Stomach (tissue), 4 donors: Measurements from ENCODE around the gene ANO7.

ENCODE experiments used
- POLR2AphosphoS5 ChIP-seq, 3 donors: sonication (generic); formaldehyde crosslinking; IDR thresholded peaks; one replicate each; pipeline ENCODE4 v1.6.1; 2016; ENCODE audit warnings: antibody characterized with exemption in 3 of 3
- TF ChIP-seq, protein P1 (sequence below), 7 experiments: fragments of 450-650 bp in 4 of 7; fragments of 200-600 bp in 3 of 7; sonication (generic) in 3 of 7; IDR thresholded peaks; one replicate each; pipeline ENCODE4 v1.5.1; 2016 to 2019; ENCODE audit warnings: antibody characterized with exemption in 7 of 7, control low read depth in 2 of 7, mild to moderate bottlenecking in 1 of 7

DNA sequence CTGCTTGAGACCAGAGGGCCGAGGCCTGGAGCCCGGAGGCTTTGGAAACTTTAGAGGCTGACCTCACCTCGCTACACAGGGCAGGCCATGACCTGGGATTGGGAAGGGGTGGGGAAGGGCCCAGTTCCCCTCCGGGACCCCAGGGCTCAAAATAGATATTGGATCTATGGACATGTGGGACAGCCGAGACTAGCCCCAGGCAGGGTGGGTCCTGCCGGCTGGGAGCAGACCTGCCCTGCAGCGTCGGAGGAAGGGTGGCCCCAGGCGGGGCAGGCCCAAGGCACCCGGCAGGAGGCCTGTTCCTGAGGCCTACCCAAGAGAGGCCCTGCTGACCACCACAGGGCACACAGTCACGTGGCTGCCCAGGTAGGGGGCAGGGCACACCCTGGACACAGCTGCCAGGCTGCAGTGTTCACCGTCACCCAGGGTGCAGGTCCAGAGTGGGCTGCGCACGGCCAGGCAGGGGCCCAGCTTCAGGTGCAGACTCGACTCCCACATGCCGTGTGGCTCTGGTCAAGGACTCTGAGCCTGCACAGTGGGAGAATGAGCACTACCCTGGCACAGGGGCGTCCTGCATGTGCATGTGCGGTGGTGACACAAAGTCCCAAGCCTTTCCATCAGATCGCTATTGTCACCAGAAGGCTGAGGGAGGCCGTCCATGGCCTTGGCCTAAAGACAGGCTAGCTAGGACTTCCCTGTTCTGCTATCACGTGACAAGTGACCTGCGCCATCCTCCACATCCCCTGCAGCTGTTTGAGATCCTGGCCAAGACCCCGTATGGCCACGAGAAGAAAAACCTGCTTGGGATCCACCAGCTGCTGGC, 13.2 kb downstream of the ANO7 start:
- TF ChIP-seq, protein P1, sequence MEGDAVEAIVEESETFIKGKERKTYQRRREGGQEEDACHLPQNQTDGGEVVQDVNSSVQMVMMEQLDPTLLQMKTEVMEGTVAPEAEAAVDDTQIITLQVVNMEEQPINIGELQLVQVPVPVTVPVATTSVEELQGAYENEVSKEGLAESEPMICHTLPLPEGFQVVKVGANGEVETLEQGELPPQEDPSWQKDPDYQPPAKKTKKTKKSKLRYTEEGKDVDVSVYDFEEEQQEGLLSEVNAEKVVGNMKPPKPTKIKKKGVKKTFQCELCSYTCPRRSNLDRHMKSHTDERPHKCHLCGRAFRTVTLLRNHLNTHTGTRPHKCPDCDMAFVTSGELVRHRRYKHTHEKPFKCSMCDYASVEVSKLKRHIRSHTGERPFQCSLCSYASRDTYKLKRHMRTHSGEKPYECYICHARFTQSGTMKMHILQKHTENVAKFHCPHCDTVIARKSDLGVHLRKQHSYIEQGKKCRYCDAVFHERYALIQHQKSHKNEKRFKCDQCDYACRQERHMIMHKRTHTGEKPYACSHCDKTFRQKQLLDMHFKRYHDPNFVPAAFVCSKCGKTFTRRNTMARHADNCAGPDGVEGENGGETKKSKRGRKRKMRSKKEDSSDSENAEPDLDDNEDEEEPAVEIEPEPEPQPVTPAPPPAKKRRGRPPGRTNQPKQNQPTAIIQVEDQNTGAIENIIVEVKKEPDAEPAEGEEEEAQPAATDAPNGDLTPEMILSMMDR (IDR thresholded peaks at IDR 0.05): no peak
- no peak for TF ChIP-seq POLR2AphosphoS5 (IDR thresholded peaks at IDR 0.05)
